ENCODE data around the gene TOMT. TPM values are rescaled to one million over a fixed set of nuclear protein-coding genes. Genes with fewer than 3 reads are reported as not detected.

Gene TOMT
- total RNA-seq, 2 donors from 2014 or later = not detected

DNA sequence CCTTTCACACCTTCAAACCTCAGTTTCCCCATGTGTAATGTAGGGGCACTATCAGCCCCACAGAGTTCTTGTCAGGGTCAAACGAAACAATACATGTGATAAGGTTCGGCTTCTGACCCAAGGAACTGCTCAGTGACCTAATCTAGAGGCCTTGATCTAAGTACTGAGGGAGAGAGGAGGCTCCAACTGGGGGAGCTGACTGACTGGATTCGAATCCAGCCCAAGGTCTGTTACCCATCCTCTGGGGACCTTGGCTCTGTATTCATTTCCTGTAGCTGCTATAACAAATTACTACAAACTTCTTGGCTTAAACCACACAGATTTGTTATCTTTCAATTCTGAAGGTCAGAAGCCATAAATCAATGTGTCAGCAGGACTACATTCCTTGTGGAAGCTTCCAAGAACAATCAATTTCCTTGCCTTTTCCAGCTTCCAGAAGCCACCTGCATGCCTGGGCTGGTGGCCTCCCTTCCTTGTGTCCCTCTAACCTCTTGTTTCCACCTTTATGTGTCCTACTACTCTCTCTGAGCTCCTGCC lies 17.5 kb downstream of the TOMT start:
- Histone ChIP-seq H3K36me3 (no peaks in the 10 kb centered on the region), H3K9me3 (no peaks in the 10 kb centered on the region), H3K4me1 (replicated peaks) (no peaks in the 10 kb centered on the region), H3K27me3 (replicated peaks; ENCODE audit: insufficient read depth) (no peaks in the 10 kb centered on the region), H3K4me3 (no peak overlapping the region), H3K27ac (no peak overlapping the region)
- intact Hi-C loops (cut with DNase I) = no loop called here
- 85% methylated on average over 3 of the region's 3 CpGs for WGBS
- TF ChIP-seq CTCF (IDR thresholded peaks at IDR 0.05) = no peak
- TF ChIP-seq POLR2A (IDR thresholded peaks at IDR 0.05) = no peak
- DNase-seq (ENCODE audit: low spot score) = no peak

DNA sequence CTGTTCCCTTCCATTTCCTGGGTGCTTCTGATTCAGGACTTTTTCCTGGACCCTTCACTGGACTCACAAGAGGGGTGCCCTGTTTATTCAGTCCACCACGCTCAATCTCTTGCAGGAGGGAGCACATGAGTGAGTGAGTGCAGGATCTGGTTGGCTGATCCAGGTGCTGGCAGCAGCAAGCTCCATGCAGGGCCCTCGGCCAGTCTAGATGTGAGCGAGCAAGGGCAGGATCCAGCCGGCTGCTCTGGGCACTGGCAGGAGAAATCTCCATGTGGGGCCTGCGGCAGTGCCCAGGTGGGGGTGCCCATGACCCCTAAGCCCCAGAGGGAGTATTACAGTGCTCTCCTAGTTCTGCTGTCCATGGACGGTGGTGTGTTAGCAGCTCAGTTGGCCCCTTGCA lies 18.3 kb downstream of the TOMT start:
- no peaks in the 10 kb centered on the region for H3K27me3 ChIP-seq (replicated peaks; ENCODE audit: insufficient read depth)
- H3K27ac ChIP-seq = no peak overlapping the region
- H3K9me3 ChIP-seq = no peaks in the 10 kb centered on the region
- intact Hi-C loops (cut with DNase I) = no loop called here
- no peaks in the 10 kb centered on the region for H3K4me1 ChIP-seq (replicated peaks)
- H3K4me3 ChIP-seq = no peak overlapping the region
- WGBS = 66% methylated on average over 6 of the region's 6 CpGs
- H3K36me3 ChIP-seq = no peaks in the 10 kb centered on the region
- no peak for TF ChIP-seq POLR2A (IDR thresholded peaks at IDR 0.05)
- TF ChIP-seq POLR2AphosphoS5 (IDR thresholded peaks at IDR 0.05) = no peak
- TF ChIP-seq CTCF (IDR thresholded peaks at IDR 0.05) = no peak
- no peak for DNase-seq (ENCODE audit: low spot score)

- no peak overlapping the region for H3K27ac ChIP-seq
- no peaks in the 10 kb centered on the region for H3K27me3 ChIP-seq (replicated peaks; ENCODE audit: insufficient read depth)
- 36% methylated on average over 1 of the region's 1 CpG for WGBS
- intact Hi-C loops (cut with DNase I) = no loop called here
- H3K36me3 ChIP-seq = no peaks in the 10 kb centered on the region
- no peak overlapping the region for H3K4me3 ChIP-seq
- no peaks in the 10 kb centered on the region for H3K9me3 ChIP-seq
- TF ChIP-seq POLR2AphosphoS5 (IDR thresholded peaks at IDR 0.05) = no peak
- TF ChIP-seq CTCF (IDR thresholded peaks at IDR 0.05) = no peak
- TF ChIP-seq POLR2A (IDR thresholded peaks at IDR 0.05) = no peak
- H3K4me1 ChIP-seq (replicated peaks) = no peaks in the 10 kb centered on the region
- DNase-seq (ENCODE audit: low spot score) = no peak
Observed at GRCh38 chr11:72125956-72126355, 20.2 kb downstream of the TOMT start.

- TF ChIP-seq CTCF (IDR thresholded peaks at IDR 0.05) (no peak), POLR2A (IDR thresholded peaks at IDR 0.05) (no peak), POLR2AphosphoS5 (IDR thresholded peaks at IDR 0.05) (no peak)
- Histone ChIP-seq H3K27ac (no peak overlapping the region), H3K36me3 (no peaks in the 10 kb centered on the region), H3K4me3 (no peak overlapping the region), H3K9me3 (no peaks in the 10 kb centered on the region), H3K4me1 (replicated peaks) (no peaks in the 10 kb centered on the region), H3K27me3 (replicated peaks; ENCODE audit: insufficient read depth) (no peaks in the 10 kb centered on the region)
- DNase-seq (ENCODE audit: low spot score) = no peak
- intact Hi-C loops (cut with DNase I) = no loop called here
- 65% methylated on average over 2 of the region's 2 CpGs for WGBS
Observed at GRCh38 chr11:72127923-72128322, 22.2 kb downstream of the TOMT start.

GRCh38 chr11:72129381-72129780 lies 23.7 kb downstream of the TOMT start:
- no peak for DNase-seq (ENCODE audit: low spot score)
- Histone ChIP-seq H3K9me3 (no peaks in the 10 kb centered on the region), H3K27ac (no peak overlapping the region), H3K4me1 (replicated peaks) (no peaks in the 10 kb centered on the region), H3K4me3 (no peak overlapping the region), H3K36me3 (no peaks in the 10 kb centered on the region), H3K27me3 (replicated peaks; ENCODE audit: insufficient read depth) (no peaks in the 10 kb centered on the region)
- WGBS = 61% methylated on average over 3 of the region's 3 CpGs
- intact Hi-C loops (cut with DNase I) = no loop called here
- TF ChIP-seq POLR2AphosphoS5 (IDR thresholded peaks at IDR 0.05) = no peak
- no peak for TF ChIP-seq CTCF (IDR thresholded peaks at IDR 0.05)
- no peak for TF ChIP-seq POLR2A (IDR thresholded peaks at IDR 0.05)
